ENCODE data around the gene UBLCP1.
A peak's percentile ranks its signal among the peaks of the same experiment; 100 is the strongest.

The UBLCP1 gene

DNA sequence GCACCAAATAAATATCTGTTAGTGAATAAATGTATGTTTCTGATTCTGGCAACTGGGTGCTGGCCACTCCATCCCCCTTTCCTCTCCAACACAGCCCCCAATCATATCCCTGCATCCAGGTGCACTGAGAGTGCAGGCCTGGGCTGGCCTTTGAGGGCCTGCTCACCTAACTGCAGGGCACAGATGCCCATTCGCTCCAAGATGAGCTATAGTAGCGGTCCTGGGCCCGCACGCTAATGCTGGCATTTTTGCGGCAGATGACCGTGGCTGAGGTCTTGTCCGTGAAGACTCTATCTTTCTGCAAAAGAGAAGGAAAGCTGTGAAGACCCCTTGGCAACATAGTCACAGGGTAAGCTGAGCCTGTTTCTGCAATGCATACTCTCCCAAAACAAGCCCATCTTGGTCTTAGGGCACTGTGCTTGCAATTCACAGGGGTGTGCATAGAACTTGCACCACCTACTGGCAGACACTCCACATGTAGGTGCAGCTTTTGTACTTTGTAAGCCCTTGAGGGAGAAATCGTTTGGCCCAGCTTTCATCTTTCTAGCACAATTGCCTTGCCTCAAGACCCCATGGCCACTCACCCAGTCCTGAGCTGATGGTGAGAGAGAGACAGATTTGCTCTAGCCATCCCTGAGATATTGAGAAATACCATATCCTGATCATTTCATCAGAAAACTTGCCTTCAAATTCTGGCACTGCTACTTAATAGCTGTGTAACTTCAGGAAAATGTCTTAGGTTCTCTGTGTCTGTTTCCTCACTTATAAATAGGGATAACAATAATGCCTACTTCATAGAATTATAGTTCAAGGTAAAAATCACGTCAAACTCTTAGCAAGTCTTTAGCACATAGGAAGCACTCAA is 53.7 kb downstream of the UBLCP1 start:
- DNase-seq, result peak; percentile 61

DNA sequence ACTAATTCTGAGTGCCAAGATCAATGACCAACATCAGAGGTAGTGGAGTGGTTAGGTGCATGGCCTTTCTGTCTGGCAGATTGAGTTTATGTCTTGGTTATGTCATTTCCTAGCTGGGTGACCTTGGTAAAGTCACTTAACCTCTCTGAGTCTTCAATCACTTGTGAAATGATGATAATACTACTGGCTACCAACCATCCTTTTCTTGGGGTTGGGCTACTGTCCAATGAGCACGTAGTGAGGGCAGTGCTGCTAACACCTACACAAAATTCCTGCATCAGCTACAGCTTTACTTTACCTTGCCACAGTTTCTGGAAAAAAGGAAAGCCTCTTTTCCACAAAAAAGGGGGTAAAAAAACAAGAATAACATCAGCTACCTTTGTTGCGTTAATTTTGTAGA is 54.8 kb downstream of the UBLCP1 start:
- no peak for DNase-seq

DNA sequence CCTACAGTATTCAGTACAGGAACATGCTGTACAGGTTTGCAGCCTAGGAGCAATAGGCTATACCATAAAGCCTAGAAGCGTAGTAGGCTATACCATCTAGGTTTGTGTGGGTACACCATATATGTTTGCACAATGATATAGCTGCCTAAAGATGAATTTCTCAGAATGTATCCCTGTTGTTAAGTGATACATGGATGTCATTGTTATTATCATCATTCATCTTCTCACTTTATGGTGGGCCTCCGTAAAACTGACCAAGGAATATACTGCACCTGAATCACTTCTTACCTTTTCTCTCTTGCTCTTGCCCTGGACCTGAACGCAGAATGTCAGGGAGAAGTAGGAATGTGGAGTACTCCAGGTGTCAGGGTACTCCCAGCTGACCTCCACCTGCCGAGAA is 55.4 kb downstream of the UBLCP1 start:
- no peak for DNase-seq

DNA sequence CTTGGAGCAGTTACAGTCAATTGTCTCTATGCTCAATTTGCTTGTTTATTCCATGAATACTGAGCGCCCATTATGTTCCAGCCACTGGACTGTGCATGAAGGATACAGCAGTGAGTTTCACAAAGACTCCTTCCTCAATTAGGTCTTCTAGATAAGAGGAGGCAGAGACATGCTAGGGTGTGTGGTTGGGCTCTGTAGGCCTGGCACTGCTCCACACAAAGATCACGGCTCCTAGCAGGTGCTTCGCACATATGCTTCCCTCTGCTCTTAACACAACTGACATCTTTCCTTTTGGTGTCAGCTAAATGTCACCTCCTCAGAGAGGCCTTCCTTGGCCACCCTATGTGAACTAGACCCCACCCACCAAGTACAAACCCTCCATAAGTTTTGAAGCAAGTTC is 56.3 kb downstream of the UBLCP1 start:
- peak; percentile 5 for DNase-seq

DNA sequence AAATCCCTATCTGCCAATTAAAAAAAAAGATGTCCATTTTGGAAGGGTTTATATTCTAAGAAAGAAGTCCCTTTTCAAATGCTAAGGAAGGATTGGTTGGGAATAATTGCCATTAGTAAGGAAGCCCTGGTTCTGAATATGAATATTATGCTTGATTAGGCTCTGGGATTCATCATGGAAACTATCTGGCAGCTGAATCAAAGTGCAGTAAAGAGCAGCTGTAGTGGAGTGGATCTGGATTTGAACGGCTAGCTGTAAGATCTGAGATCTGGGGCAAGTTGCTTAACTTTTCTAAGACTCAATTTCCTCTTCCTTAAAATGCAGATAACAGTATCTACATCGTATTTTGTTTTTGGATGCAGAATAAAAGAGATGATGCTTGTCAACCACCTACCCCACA is 56.7 kb downstream of the UBLCP1 start:
- DNase-seq, result no peak

DNA sequence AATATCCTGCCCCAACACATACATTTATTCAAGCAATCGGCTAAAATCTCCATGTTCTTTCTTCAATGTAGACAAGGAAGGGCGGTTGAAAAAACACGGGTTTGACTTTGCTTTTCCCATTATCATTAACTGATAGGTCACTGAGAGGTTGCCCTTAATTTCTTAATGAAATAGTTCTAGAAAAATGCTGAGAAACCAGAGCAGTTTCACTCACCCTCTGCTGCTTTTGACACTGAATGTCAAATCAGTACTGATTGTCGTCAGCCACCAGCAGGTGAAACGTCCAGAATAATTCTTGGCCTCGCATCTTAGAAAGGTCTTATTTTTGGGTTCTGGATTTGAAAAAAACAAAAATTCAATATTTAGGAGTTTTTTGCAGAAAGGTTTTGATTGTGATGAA is 59.1 kb downstream of the UBLCP1 start:
- no peak for DNase-seq

DNA sequence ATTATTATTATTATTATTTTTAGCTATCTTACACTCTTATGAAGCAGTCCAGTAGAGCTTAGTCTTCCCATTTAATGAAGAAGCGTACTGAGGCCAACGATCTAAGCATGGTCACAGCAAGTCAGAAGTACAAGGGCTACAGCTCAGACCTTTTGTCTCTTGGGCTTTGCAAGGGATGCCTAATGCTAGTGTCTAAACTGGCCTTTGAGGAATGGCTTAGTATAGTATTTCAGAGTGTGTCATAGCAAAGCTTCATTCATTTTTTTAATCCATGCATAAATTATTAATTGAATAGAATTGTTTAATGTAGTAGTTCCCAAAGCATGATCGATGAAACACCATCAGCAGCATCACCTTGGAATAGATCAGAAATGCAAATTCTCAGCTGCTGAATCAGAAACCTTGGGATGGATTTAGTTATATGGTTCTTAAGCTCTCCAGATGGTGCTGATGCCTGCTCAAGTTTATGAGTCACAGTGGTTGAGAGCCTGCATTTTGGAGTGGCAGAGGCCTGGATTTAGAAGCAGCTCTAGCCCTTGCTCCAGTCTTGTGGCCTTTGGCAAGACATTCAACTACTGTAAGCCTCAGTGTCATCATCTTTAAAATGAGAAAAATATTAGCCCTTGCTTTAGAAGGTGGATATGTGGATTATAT is 61.1 kb downstream of the UBLCP1 start:
- no peak for DNase-seq

DNA sequence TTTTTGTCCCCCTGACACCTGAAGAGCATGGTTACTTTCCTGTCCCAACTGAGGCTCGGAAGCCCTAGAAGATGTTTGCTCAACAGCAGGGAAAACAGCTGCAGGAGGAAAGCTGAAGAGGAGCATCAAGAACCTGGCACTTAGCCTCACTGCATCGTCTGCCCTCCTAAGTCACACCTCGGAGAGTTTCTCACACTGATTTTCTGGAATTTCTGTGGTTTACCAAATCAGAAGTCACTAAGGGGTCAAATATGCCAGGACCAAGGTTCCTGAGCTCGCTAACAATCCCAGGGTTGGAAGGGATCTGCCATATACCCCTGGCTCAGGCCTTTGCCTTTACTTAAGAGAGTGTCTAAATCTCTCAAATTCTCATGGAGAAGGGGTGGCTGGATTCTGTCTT is 61.9 kb downstream of the UBLCP1 start:
- no peak for DNase-seq

DNA sequence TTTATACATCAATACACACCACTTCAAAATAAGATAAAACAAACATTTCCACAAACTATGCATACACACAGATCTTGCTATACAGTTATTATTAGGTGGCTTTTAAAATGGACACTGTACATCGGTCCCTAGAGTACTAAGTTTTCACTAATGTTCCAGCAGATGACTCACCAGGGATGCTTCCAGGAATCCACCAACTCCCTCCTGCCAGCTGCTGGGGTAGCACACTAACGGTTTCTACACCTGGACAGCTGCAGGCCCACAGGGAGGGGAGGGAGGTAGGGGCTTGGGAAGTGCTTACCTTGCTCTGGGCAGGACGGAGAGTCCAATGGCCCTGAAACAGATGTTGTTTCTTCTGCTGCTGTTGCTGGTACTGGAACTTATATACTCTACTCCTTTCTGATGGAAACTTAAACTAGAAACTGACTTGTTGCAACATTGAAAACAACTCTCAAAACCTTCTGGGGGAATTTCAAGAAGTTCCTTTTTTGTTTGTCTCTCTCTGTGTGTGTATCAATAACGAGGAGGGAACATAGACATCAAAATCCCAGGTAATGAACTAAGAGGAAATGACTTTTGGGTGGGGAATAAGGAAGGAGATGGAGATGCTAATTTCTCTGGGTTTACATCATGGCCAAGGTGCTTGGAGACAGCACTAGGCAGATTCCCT is 67.2 kb downstream of the UBLCP1 start, which contains the start of gene IL12B:
TSS of gene IL12B (minus strand) at position 357 of the 670 bp plus-strand sequence. CDS start 3,705 bp downstream, outside the sequence.
- no peak for DNase-seq

DNA sequence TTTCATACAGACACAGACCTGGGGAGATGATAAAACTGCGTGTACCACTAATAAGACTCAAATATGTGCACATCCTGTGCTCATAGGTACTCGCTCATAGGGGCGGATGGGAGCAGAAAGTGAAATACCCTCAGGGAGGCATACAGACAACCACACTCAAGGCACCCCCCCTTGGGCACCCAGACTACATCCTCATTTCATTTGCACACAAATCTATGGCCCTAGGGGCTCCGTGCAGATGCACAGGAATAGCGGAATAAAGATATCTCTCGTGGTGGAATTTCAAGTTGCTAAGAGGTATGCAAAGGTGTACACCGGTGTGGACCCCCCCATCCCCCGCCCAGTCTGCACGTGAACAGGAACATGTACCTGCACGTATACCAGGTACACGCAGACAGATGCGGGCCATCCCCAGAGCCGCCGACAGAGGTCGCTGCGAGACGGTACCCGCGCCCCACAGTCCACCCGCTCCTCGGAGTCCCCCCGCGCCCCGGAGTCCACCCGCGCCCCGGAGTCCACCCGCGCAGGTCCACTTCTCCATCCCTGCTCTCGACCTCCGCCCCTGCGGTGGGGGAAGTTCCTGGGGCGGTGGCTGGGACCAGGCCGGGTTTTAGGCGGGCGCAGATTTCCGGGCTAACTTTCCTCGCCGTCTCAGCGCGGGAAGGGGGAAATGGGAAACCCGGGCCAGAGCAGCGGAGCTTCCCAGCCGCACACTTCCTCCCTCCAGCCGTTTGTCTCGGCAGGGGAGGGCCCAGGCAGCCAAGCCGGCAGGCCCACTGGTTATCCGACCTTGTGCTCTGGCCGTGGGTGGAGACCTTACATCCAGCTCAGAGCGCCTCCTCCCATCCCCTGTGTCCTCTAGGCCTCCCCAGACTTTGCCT is 68.2 kb downstream of the UBLCP1 start:
- DNase-seq, result peak; percentile 22

DNA sequence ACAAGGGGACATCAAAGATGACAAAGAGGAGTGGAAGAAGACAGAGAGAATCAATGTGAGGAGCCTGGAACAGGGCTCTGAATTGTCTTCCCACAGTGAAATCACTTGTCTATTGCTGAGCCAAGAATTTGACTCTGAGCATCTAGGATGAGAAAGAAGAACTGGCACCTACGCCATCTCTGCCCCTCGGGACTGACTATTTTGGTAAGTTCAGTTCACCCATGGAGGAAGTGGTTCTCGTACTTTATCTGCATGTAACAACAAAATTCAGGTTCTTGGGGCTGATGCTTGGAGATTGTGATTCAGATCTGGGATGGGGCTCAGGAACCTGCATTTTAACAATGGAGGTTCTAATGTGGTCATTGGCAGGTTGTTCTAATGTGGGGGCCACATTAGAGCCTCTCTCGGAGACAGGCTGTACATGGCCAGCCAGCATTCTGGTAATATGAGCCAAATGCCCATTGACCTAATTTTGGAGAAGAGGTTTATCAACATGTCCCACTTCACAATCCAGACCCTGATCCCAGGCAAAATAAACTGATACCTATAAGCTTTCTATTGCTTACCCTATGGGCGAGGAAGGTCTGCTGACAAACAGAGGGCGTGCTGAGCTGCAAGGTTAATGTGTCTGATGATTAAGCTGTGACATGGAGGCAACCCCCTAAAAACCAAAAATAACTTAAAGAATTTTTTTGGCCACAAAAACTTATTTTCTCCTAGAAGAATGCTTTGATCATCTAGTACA is 69.9 kb downstream of the UBLCP1 start:
- DNase-seq, result no peak

DNA sequence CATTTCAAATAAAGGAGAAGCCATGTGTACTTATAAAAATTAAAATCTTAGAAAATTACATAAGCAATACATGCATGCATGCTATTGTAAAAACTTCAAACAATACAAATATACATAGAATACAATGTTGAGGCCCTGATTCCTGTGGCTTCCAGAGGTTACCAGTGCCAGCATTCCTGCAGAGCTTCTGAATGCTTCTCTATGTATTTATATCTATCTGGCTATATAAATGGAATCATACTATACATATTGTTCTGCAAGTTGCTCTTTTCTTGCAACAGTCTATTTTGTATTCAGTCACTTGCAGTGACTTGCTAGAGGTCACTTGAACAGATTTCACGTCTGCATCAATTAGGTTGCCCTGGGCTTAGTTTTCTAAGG is 70.4 kb downstream of the UBLCP1 start:
- no peak for DNase-seq
